Suprapubic skin (tissue), 4 donors: Measurements from ENCODE around the gene MTCH1.

ENCODE experiments used
- CTCF ChIP-seq, 2 donors: fragments of 200-600 bp in 1 of 2; fragments of 450-650 bp in 1 of 2; sonication (generic) in 1 of 2; IDR thresholded peaks; one replicate each; pipeline ENCODE4 v1.5.1; 2016 to 2019; ENCODE audit warnings: antibody characterized with exemption in 2 of 2, mild to moderate bottlenecking in 1 of 2, moderate library complexity in 1 of 2
- EP300 ChIP-seq: sonication (generic); formaldehyde crosslinking; IDR thresholded peaks from one replicate; pipeline ENCODE4 v1.6.1; 2017; ENCODE audit warnings: antibody characterized with exemption
- POLR2A ChIP-seq, 2 donors: fragments of 450-650 bp; IDR thresholded peaks; one replicate each; pipeline ENCODE4 v1.6.1; 2017; ENCODE audit warnings: antibody characterized with exemption in 2 of 2, mild to moderate bottlenecking in 2 of 2, moderate library complexity in 2 of 2
- POLR2AphosphoS5 ChIP-seq, 3 donors: sonication (generic); formaldehyde crosslinking; IDR thresholded peaks; one replicate each; pipeline ENCODE4 v1.6.1; 2017; ENCODE audit warnings: antibody characterized with exemption in 3 of 3

- TF ChIP-seq CTCF (IDR thresholded peaks at IDR 0.05) (no peak), POLR2AphosphoS5 (IDR thresholded peaks at IDR 0.05) (no peak), POLR2A (IDR thresholded peaks at IDR 0.05) (no peak), EP300 (no peak)
These were observed 26.3 kb downstream of the MTCH1 start for GRCh38 chr6:36959555-36960250.
